Measurements from ENCODE around the gene TPTE2. TPM values are rescaled to one million over a fixed set of nuclear protein-coding genes. Genes with fewer than 3 reads are reported as not detected.

The TPTE2 gene
- total and polyA plus RNA-seq, 2 of the 4 experiments (the other 2 are of a cell fraction) = not detected

- dilution Hi-C loops (cut with HindIII; ENCODE audit: low sequenced_read_pairs, unreplicated experiment) = no loop called here
- no peak overlapping the region for H3K14ac ChIP-seq (replicated peaks; ENCODE audit: low read depth, low read length)
- no peaks in the 10 kb centered on the region for H4K20me1 ChIP-seq (ENCODE audit: insufficient read depth, low read length)
- no peak overlapping the region for H2BK120ac ChIP-seq (ENCODE audit: low read depth, low read length)
- no peak overlapping the region for H3K4ac ChIP-seq (ENCODE audit: low read depth, low read length)
- H3K27me3 ChIP-seq (ENCODE audit: control insufficient read depth, insufficient read depth, low read length) = peaks cover 2% of the 10 kb centered on the region; the same call in 1 of the 2 replicates
- H3K9ac ChIP-seq (ENCODE audit: low read depth, low read length) = no peak overlapping the region
- H4K8ac ChIP-seq (ENCODE audit: low read depth in 2 of 2, low read length in 2 of 2) = no peak overlapping the region
- no peak overlapping the region for H4K91ac ChIP-seq (ENCODE audit: insufficient read depth, low read depth, low read length)
- no peak for DNase-seq
- in situ Hi-C loops (cut with MboI; ENCODE audit: low sequenced_read_pairs) = no loop called here
- no CpG with 5 or more reads among the region's 2 CpGs for WGBS, 2 experiments (ENCODE audit: extremely low coverage in 2 of 2, insufficient read length in 1 of 2)
- intact Hi-C loops (cut with micrococcal nuclease) = no loop called here
- H2AK9ac ChIP-seq (replicated peaks; ENCODE audit: low read depth, low read length, poor library complexity) = no peak overlapping the region
- no peak overlapping the region for H3K23ac ChIP-seq (ENCODE audit: low read depth, low read length)
- H3K36me3 ChIP-seq (ENCODE audit: control insufficient read depth, insufficient read depth, low read length) = no peaks in the 10 kb centered on the region
- no peak for TF ChIP-seq ELK1 (IDR thresholded peaks at IDR 0.05; ENCODE audit: borderline replicate concordance, low read depth, low read length)
- TF ChIP-seq MAZ (IDR thresholded peaks at IDR 0.05; ENCODE audit: borderline replicate concordance, low read depth, low read length) = no peak
- no peak for TF ChIP-seq POLR2A (IDR thresholded peaks at IDR 0.05; ENCODE audit: low read depth, low read length)
- no peak for TF ChIP-seq NFE2L2 (IDR thresholded peaks at IDR 0.05; ENCODE audit: low read depth, low read length)
- TF ChIP-seq CHD1 (IDR thresholded peaks at IDR 0.05; ENCODE audit: low read depth, low read length) = no peak
- no peak for TF ChIP-seq USF2 (IDR thresholded peaks at IDR 0.05; ENCODE audit: low read depth, low read length)
- TF ChIP-seq MAFK (IDR thresholded peaks at IDR 0.05; ENCODE audit: low read depth, low read length) = no peak
- no peak for TF ChIP-seq RAD21 (IDR thresholded peaks at IDR 0.05; ENCODE audit: low read length)
- no peak for TF ChIP-seq CTCF (conservative IDR thresholded peaks at IDR 0.05; ENCODE audit: low read depth, low read length)
- no peak for TF ChIP-seq SMC3 (IDR thresholded peaks at IDR 0.05; ENCODE audit: low read depth, low read length)
- no peak for TF ChIP-seq RFX5 (IDR thresholded peaks at IDR 0.05; ENCODE audit: low read depth, low read length)
- TF ChIP-seq RCOR1 (IDR thresholded peaks at IDR 0.05; ENCODE audit: insufficient replicate concordance, low read length) = no peak
- no peak for TF ChIP-seq MXI1 (IDR thresholded peaks at IDR 0.05; ENCODE audit: borderline replicate concordance, low read depth, low read length)
- no peak for TF ChIP-seq CEBPB (IDR thresholded peaks at IDR 0.05; ENCODE audit: low read depth, low read length)
- TF ChIP-seq BHLHE40 (IDR thresholded peaks at IDR 0.05; ENCODE audit: low read depth, low read length) = no peak
- ChIA-PET CTCF (no interaction called here), POLR2A (ENCODE audit: unreplicated experiment) (no interaction called here)
- no peaks in the 10 kb centered on the region for H3K9me1 ChIP-seq (ENCODE audit: insufficient read depth, low read length)
- no peak overlapping the region for H3K18ac ChIP-seq (ENCODE audit: low read depth, low read length)
- ATAC-seq (ENCODE audit: low read depth) = no peak
- H3K56ac ChIP-seq (ENCODE audit: extremely low read depth, insufficient read depth, low read length) = no peak overlapping the region
- H2AFZ ChIP-seq (replicated peaks; ENCODE audit: low read length, poor library complexity) = no peak overlapping the region
- no peak overlapping the region for H3K27ac ChIP-seq (ENCODE audit: insufficient read depth, low read length)
- H3K4me2 ChIP-seq (ENCODE audit: low read depth, low read length) = no peak overlapping the region
- no peak overlapping the region for H2BK20ac ChIP-seq (ENCODE audit: low read depth, low read length)
- H3K4me1 ChIP-seq (ENCODE audit: control insufficient read depth, insufficient read depth, low read length) = no peaks in the 10 kb centered on the region
- H3K4me3 ChIP-seq (ENCODE audit: insufficient read depth, low read depth, low read length) = no peak overlapping the region
- no peaks in the 10 kb centered on the region for H3K9me3 ChIP-seq (ENCODE audit: control insufficient read depth, insufficient read depth, low read length)
- H2BK5ac ChIP-seq (ENCODE audit: low read depth, low read length, poor library complexity, severe bottlenecking) = no peak overlapping the region
- H2BK15ac ChIP-seq (ENCODE audit: low read depth, low read length) = no peak overlapping the region
- H4K5ac ChIP-seq (ENCODE audit: low read depth, low read length) = no peak overlapping the region
- BruUV-seq (replicated peaks) = no TSS peak
- no peaks in the 10 kb centered on the region for H3K79me1 ChIP-seq (ENCODE audit: low read depth in 1 of 2, low read length in 2 of 2)
- no peak overlapping the region for H2AK5ac ChIP-seq (ENCODE audit: low read depth, low read length)
These were observed 28.0 kb upstream of the TPTE2 start for GRCh38 chr13:19589312-19589711.

Data from IMR-90 (cell line).